UCSD-AML1 (cell line): Measurements from ENCODE around the gene VAMP2.

ENCODE experiments used
- DNase-seq: peaks from one replicate; lab custom pipeline; 2025; ENCODE audit not compliant: unreplicated experiment; lab: John Stamatoyannopoulos, UW

VAMP2 gene

GRCh38 chr17:8155996-8156245 lies 6.8 kb downstream of the VAMP2 start:
- DNase-seq: no peak

GRCh38 chr17:8155231-8155995 lies 7.3 kb downstream of the VAMP2 start:
- DNase-seq: no peak

DNA sequence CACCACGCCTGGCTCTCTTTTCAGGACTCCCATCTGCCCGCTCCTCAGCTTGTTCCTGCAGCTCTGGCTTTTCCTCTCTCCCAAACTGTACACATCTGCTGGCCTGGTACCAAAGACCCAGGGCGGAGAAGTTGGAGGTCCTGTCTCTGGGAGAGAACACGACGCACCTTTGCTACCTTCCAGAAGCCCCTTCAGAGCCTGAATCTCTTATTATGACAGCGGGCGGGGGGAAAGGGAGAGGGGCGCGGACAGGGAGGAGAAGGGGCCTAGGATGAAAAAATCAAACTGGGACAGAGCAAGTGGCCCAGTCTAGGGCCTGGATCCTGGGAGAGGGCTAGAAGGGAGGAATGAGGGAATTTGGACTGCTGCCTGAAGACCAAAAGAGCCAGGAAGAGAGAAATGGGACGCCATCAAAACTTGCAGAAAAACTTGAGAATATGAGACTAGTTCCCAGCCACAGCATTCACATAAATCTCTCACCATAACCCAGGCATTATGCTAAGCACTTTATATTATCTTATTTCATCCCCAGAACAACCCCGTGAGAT lies 8.1 kb downstream of the VAMP2 start:
- DNase-seq: no peak

DNA sequence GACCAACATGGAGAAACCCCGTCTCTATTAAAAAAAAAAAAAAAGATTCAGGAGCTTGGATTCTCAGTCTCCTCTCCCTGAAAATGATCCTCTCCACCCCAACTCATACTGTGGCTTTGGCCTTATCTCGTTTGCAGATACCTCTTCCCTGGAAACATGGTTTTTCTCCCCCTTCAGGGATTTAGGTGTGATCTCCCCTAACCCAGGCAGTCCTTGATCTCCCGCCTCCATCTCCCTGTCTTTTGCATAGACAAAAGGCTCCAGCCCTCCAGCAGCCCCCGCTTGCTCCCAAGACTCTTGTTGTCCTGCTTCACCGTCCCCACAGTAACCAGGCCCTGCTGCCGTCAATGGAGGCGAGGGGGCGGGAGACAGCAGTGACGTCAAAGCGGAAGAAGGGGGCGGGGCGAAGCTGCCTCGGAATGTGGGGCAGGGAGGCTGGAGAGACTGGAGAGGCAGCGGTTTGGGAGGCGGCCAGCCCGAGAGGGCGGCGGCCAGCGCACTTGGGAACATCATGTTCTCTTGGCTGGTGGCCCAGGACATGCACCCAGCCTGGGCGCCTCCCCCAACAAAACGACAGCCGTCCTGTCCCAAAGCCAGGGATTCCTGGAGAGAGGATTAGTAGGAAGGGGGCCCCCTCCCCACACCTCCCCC lies 8.7 kb downstream of the VAMP2 start:
- no peak for DNase-seq

DNA sequence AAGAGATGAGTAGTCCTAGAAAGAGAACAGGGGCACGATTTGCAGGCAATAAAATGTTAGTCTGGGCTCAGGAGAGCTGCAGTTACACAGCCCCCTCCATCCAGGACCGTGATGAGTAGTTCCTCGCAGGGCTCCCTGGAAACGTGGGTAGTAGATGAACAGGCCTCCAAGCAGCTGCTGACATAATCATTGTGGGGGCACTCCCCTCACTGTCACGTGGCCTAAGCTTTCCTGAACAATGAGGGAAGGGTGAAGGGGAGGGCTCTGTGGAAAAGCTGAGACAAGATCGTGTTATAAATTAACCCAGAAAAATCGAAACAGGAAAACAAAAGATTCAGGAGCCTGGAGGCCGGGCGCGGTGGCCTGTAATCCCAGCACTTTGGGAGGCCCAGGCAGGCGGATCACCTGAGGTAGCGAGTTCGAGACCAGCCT lies 9.2 kb downstream of the VAMP2 start:
- DNase-seq: no peak

GRCh38 chr17:8153031-8153451 lies 9.7 kb downstream of the VAMP2 start:
- no peak for DNase-seq

- peak; percentile 95 for DNase-seq
Measured at GRCh38 chr17:8152112-8152775, 10.5 kb downstream of the VAMP2 start, which contains the start of gene PER1. Gene PER1 (minus strand): TSS chr17:8152404. CDS start chr17:8150706, 1,698 bp downstream.

GRCh38 chr17:8151641-8152111 lies 11.1 kb downstream of the VAMP2 start:
- DNase-seq: peak; percentile 55

- DNase-seq: peak; percentile 91
Measured at GRCh38 chr17:8151120-8151640, 11.6 kb downstream of the VAMP2 start.

GRCh38 chr17:8150194-8151119 lies 12.3 kb downstream of the VAMP2 start:
- no peak for DNase-seq

DNA sequence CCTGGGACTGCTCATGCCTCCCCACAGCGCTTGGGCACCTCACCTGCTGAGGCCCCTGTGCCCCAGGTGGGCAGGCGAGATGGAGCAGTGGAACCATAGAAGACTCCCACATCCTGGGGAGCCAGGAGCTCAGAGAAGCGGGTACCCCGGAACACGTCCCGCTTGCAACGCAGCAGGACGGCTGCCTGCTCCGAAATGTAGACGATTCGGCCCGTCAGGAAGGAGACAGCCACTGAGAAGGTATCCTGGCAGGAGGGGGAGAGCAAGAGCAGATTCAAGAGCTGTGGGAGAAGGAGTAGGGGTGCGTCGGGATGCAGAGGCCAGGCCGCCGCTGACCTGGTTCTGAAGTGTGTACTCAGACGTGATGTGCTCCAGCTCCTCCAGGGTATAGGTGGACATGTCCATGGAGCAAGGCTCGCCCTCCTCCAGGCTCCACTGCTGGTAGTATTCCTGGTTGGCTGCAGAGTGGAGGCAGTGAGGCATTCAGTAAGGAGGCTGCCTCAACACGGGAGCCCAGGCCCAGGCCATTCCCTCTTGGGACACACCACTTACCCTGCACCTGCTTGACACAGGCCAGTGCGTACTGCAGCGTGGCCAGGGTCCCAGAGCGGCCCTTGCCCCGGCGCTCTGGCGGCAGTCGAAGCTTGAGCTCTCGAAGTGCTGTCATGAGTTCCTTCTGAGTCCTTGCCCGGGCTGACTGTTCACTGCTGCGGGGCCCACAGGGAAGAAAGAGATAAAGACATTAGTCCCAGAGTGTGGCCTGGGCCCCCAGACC lies 13.1 kb downstream of the VAMP2 start:
- no peak for DNase-seq

DNA sequence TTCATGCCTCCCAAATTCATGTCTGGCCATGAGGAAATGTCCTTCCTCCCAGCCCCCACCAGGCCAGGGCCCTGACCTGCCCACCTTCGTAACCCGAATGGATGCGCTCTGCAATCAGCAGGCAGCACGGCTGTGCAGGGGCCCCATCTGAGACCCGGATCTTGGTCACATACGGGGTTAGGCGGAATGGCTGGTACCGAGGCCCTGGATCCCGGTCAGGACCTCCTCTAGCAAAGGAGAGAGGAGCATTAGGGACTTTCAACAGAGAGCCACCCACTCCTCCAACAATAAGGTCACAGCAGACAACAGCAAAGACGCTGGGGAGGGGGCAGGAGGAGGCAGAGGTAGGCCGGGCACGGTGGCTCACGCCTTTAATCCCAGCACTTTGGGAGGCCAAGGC lies 14.2 kb downstream of the VAMP2 start:
- no peak for DNase-seq

- no peak for DNase-seq
Measured at GRCh38 chr17:8147805-8148404, 14.8 kb downstream of the VAMP2 start.

DNA sequence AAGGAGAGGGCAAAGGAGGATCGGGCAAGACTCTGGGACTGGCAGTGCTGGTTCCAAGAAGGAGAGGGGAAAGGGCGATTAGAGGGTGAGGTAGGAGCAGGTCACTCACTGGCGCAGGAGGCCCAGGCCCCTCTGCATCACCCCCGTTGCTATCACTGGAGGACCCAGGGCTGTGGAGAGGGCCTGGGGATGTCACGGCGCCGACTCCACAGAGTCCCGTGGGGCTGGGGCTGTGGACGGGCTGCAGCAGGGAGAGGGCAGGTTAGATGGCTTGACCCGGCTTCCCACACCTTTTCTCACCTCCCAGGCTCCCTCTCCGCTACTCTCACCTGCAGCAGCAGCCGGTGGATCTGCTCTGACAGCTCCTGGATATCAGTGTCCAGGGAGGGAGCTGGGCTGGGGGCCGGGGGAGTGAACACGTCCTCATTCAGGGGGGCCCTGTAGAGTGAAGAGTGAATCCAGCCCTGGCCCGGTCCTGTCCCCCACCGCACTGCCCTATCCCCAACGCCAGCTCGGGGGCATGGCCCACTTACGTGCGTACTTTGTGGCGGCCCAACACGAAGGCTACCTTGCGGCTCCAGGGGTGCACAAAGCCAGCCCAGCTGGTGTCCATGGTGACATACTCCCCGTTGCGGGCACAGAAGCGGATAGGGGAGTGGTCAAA lies 15.5 kb downstream of the VAMP2 start:
- DNase-seq: no peak

DNA sequence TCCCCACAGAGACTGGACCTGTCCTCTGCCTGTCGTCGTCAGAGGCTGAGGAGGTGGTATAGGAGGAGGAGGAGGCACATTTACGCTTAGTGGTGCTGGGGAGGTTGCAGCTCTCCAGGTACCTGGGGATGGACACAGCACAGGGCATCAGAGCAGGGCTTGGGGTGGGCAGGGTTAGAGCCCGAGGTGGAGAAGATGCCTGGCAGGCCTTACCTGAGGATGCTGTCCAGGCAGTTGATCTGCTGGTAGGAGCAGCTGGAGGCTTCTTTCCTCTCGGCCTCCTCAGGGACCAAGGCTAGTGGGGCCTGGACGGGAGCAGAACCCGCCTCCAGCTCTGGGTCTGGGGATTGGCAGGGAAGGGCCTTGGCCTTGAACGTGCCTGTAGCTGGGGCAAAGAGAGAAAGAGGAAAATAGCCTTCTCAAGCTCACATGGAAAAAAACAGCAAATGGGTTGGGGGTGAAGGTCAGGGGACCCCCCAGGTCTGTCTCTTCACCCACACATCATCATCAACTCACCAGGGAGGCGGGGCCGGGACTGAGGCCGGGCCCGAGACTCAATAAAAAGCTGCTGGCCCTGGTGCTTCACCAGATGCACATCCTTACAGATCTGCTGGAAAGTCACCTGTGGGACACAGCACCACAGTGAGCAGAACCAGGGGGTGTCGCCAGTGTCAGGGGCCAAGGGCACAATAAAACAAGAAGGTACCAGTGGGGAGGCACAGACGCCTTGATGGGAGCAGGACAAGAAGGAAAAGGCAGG lies 16.2 kb downstream of the VAMP2 start:
- DNase-seq: no peak

DNA sequence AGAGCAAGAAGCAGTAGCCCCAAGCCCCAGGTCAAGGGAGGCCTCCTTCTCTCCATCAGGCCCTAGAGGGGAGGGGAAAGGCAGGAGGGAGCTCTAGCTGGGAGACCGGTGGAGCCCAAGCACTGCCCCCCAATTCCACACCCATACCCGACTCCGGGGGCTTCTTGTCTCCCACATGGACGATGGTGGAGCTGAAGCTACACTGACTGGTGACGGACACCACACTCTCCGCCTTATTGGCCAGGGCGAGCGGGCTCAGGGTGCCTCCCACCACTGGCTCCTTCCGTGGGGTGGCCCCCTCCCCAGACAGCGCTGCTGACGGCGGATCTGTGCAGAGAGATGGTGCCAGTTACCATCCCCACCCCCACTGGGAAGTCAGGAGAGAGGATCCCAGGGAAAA lies 16.9 kb downstream of the VAMP2 start:
- DNase-seq: no peak

DNA sequence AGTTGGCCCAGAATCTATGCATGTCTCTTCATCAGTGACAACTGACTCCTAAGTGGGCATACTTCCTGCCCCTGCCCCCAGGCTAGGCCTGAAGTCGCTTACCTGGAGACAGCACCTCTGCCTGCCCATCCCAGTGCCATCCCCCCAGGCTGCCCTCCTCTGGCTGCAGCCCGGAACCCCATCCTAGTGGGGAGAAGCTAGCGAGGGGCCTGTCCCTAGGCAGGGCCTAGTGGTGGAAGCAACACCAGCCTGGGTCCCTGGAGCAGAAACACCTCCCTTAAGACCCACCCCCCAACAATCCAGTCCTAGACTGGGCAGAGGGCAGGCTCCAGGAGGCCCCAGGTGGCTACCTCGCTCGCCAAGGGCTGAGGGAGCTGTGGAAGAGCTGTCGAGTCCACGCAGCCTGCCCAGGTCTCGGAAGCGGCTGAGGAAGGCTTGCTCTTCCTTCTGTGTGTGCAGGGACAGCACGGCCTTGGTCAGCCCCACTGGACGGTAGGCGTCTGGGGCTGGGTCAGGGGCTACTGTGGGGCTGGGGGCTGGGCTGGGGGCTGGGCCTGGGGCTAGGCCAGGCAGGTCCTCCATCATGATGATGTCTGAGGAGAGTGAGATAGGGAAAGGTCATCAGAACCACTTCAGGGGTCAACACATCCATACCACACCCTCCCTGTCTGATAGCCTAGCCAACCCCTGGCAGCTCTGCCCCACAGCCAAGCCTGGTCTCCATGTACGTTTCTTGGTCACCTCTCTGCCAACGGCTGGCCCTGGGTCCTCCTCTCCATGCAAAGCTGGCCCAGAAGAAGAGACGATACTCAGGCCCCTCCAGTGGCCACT lies 18.1 kb downstream of the VAMP2 start:
- no peak for DNase-seq
